Measurements from ENCODE around the gene VPS8. TPM values are rescaled to one million over a fixed set of nuclear protein-coding genes. Genes with fewer than 3 reads are reported as not detected.
"Not testable (repeated sequence)": the region's sequence is repeated elsewhere in the genome, so short reads cannot be mapped to it uniquely, and the experiment has no call there.

The VPS8 gene
- total RNA-seq, 3 donors from 2014 or later = 13.2 to 18.4 (median 17.6) TPM

- H3K36me3 Mint-ChIP-seq (ENCODE audit: insufficient read depth) = peaks cover 32% of the 10 kb centered on the region
- no peak overlapping the region for H3K4me3 Mint-ChIP-seq
- H3K4me1 Mint-ChIP-seq (ENCODE audit: low read depth) = no peaks in the 10 kb centered on the region
- DNase-seq (no peak), ATAC-seq (no peak)
- no peaks in the 10 kb centered on the region for H3K27me3 Mint-ChIP-seq (ENCODE audit: low read depth)
- H3K9me3 Mint-ChIP-seq = no peaks in the 10 kb centered on the region
These were observed 112.6 kb downstream of the VPS8 start for GRCh38 chr3:184924547-184924946.

GRCh38 chr3:184927796-184928315, 115.9 kb downstream of the VPS8 start:
- ATAC-seq = no peak
- peaks cover 32% of the 10 kb centered on the region for H3K36me3 Mint-ChIP-seq (ENCODE audit: insufficient read depth)

GRCh38 chr3:184932777-184933176, 120.8 kb downstream of the VPS8 start:
- Mint-ChIP-seq H3K36me3 (ENCODE audit: insufficient read depth) (peaks cover 40% of the 10 kb centered on the region), H3K4me3 (no peak overlapping the region), H3K4me1 (ENCODE audit: low read depth) (no peaks in the 10 kb centered on the region), H3K27me3 (ENCODE audit: low read depth) (no peaks in the 10 kb centered on the region), H3K9me3 (no peaks in the 10 kb centered on the region)
- ATAC-seq = no peak
- DNase-seq = no peak

More at GRCh38 chr3:184927796-184928315, 115.9 kb downstream of the VPS8 start:
- Mint-ChIP-seq H3K4me1 (ENCODE audit: low read depth) (no peaks in the 10 kb centered on the region), H3K4me3 (no peak overlapping the region), H3K27me3 (ENCODE audit: low read depth) (no peaks in the 10 kb centered on the region), H3K9me3 (no peaks in the 10 kb centered on the region)
- no peak for DNase-seq

GRCh38 chr3:184937611-184938010, 125.6 kb downstream of the VPS8 start:
- no peaks in the 10 kb centered on the region for H3K9me3 Mint-ChIP-seq
- DNase-seq (no peak), ATAC-seq (no peak)
- H3K4me3 Mint-ChIP-seq = no peak overlapping the region
- H3K27me3 Mint-ChIP-seq (ENCODE audit: low read depth) = no peaks in the 10 kb centered on the region
- H3K36me3 Mint-ChIP-seq (ENCODE audit: insufficient read depth) = peaks cover 39% of the 10 kb centered on the region
- no peaks in the 10 kb centered on the region for H3K4me1 Mint-ChIP-seq (ENCODE audit: low read depth)

GRCh38 chr3:184941408-184941807, 129.4 kb downstream of the VPS8 start:
- ATAC-seq = no peak
- Mint-ChIP-seq H3K9me3 (no peaks in the 10 kb centered on the region), H3K27me3 (ENCODE audit: low read depth) (no peaks in the 10 kb centered on the region), H3K4me3 (no peak overlapping the region), H3K36me3 (ENCODE audit: insufficient read depth) (peaks cover 32% of the 10 kb centered on the region), H3K4me1 (ENCODE audit: low read depth) (no peaks in the 10 kb centered on the region)
- DNase-seq = no peak

- H3K9me3 Mint-ChIP-seq = no peaks in the 10 kb centered on the region
- DNase-seq = no peak
- H3K4me3 Mint-ChIP-seq = no peak overlapping the region
- H3K36me3 Mint-ChIP-seq (ENCODE audit: insufficient read depth) = peaks cover 29% of the 10 kb centered on the region
- H3K27me3 Mint-ChIP-seq (ENCODE audit: low read depth) = no peaks in the 10 kb centered on the region
- no peaks in the 10 kb centered on the region for H3K4me1 Mint-ChIP-seq (ENCODE audit: low read depth)
- no peak for ATAC-seq
These were observed 130.8 kb downstream of the VPS8 start for GRCh38 chr3:184942735-184943134.

GRCh38 chr3:184944241-184944640, 132.3 kb downstream of the VPS8 start:
- Mint-ChIP-seq H3K27me3 (ENCODE audit: low read depth) (no peaks in the 10 kb centered on the region), H3K4me3 (no peak overlapping the region), H3K9me3 (no peaks in the 10 kb centered on the region), H3K36me3 (ENCODE audit: insufficient read depth) (peaks cover 26% of the 10 kb centered on the region), H3K4me1 (ENCODE audit: low read depth) (no peaks in the 10 kb centered on the region)
- DNase-seq (no peak), ATAC-seq (no peak)

- Mint-ChIP-seq H3K4me3 (no peak overlapping the region), H3K4me1 (ENCODE audit: low read depth) (no peaks in the 10 kb centered on the region), H3K36me3 (ENCODE audit: insufficient read depth) (peaks cover 29% of the 10 kb centered on the region), H3K27me3 (ENCODE audit: low read depth) (no peaks in the 10 kb centered on the region), H3K9me3 (no peaks in the 10 kb centered on the region)
- ATAC-seq (no peak), DNase-seq (no peak)
These were observed 134.1 kb downstream of the VPS8 start for GRCh38 chr3:184945886-184946625.

- ATAC-seq = no peak
- no peak for DNase-seq
- Mint-ChIP-seq H3K9me3 (no peaks in the 10 kb centered on the region), H3K27me3 (ENCODE audit: low read depth) (no peaks in the 10 kb centered on the region), H3K36me3 (ENCODE audit: insufficient read depth) (peaks cover 29% of the 10 kb centered on the region), H3K4me3 (no peak overlapping the region), H3K4me1 (ENCODE audit: low read depth) (no peaks in the 10 kb centered on the region)
These were observed 135.0 kb downstream of the VPS8 start for GRCh38 chr3:184946917-184947316.

GRCh38 chr3:184949251-184949965, 137.4 kb downstream of the VPS8 start:
- no peak overlapping the region for H3K4me3 Mint-ChIP-seq
- no peaks in the 10 kb centered on the region for H3K4me1 Mint-ChIP-seq (ENCODE audit: low read depth)
- ATAC-seq = no peak
- no peaks in the 10 kb centered on the region for H3K27me3 Mint-ChIP-seq (ENCODE audit: low read depth)
- peaks cover 32% of the 10 kb centered on the region for H3K36me3 Mint-ChIP-seq (ENCODE audit: insufficient read depth)
- no peak for DNase-seq
- no peaks in the 10 kb centered on the region for H3K9me3 Mint-ChIP-seq

- DNase-seq; H3K4me1 Mint-ChIP-seq (ENCODE audit: low read depth); ATAC-seq; H3K27me3 Mint-ChIP-seq (ENCODE audit: low read depth); H3K4me3 Mint-ChIP-seq; H3K9me3 Mint-ChIP-seq: not testable (repeated sequence)
- H3K36me3 Mint-ChIP-seq (ENCODE audit: insufficient read depth) = peaks cover 38% of the 10 kb centered on the region
These were observed 138.8 kb downstream of the VPS8 start for GRCh38 chr3:184950816-184951215.

GRCh38 chr3:184952671-184953070, 140.7 kb downstream of the VPS8 start:
- peaks cover 40% of the 10 kb centered on the region for H3K36me3 Mint-ChIP-seq (ENCODE audit: insufficient read depth)

GRCh38 chr3:184953401-184953800, 141.4 kb downstream of the VPS8 start:
- ATAC-seq (no peak), DNase-seq (no peak)
- no peaks in the 10 kb centered on the region for H3K4me1 Mint-ChIP-seq (ENCODE audit: low read depth)
- H3K4me3 Mint-ChIP-seq = no peak overlapping the region
- H3K27me3 Mint-ChIP-seq (ENCODE audit: low read depth) = no peaks in the 10 kb centered on the region
- H3K36me3 Mint-ChIP-seq (ENCODE audit: insufficient read depth) = peaks cover 47% of the 10 kb centered on the region
- H3K9me3 Mint-ChIP-seq = no peaks in the 10 kb centered on the region

More at GRCh38 chr3:184952671-184953070, 140.7 kb downstream of the VPS8 start:
- H3K27me3 Mint-ChIP-seq (ENCODE audit: low read depth) = no peaks in the 10 kb centered on the region
- no peak for DNase-seq
- no peaks in the 10 kb centered on the region for H3K4me1 Mint-ChIP-seq (ENCODE audit: low read depth)
- H3K9me3 Mint-ChIP-seq = no peaks in the 10 kb centered on the region
- ATAC-seq = no peak
- H3K4me3 Mint-ChIP-seq = no peak overlapping the region

- no peak for ATAC-seq
- no peaks in the 10 kb centered on the region for H3K9me3 Mint-ChIP-seq
- H3K36me3 Mint-ChIP-seq (ENCODE audit: insufficient read depth) = peaks cover 52% of the 10 kb centered on the region
- no peaks in the 10 kb centered on the region for H3K4me1 Mint-ChIP-seq (ENCODE audit: low read depth)
- H3K4me3 Mint-ChIP-seq = no peak overlapping the region
- H3K27me3 Mint-ChIP-seq (ENCODE audit: low read depth) = no peaks in the 10 kb centered on the region
- no peak for DNase-seq
These were observed 142.3 kb downstream of the VPS8 start for GRCh38 chr3:184954251-184954650.

GRCh38 chr3:184954851-184955250, 142.9 kb downstream of the VPS8 start:
- not testable (repeated sequence) for DNase-seq; H3K27me3 Mint-ChIP-seq (ENCODE audit: low read depth); H3K9me3 Mint-ChIP-seq; H3K4me3 Mint-ChIP-seq; ATAC-seq; H3K4me1 Mint-ChIP-seq (ENCODE audit: low read depth)
- H3K36me3 Mint-ChIP-seq (ENCODE audit: insufficient read depth) = peaks cover 49% of the 10 kb centered on the region

Data from activated T-cell treated with anti-CD3 and anti-CD28 coated beads, Interleukin-2, amount 50 U/mL, for 4 hours (primary cell).